Mesendoderm (in vitro differentiated cells): Measurements from ENCODE around the gene MAFF.

Experiments
- DNase-seq: peaks from one replicate; pipeline ENCODE4 v3.0.0; 2013
- H2AK5ac ChIP-seq: 2 replicates; pipeline ENCODE4 v1.6.1; 2013; ENCODE audit warnings: low read length, inconsistent platforms
- H2BK120ac ChIP-seq: 2 replicates; pipeline ENCODE4 v1.6.1; 2013; ENCODE audit warnings: low read depth, mild to moderate bottlenecking, low read length, moderate library complexity, mixed read lengths
- H2BK15ac ChIP-seq: replicated peaks from 2 replicates; pipeline ENCODE4 v1.6.1; 2013; ENCODE audit warnings: low read depth, mild to moderate bottlenecking, moderate library complexity
- H2BK5ac ChIP-seq: 2 replicates; pipeline ENCODE4 v1.6.1; 2013; ENCODE audit warnings: low read length, inconsistent platforms
- H3K18ac ChIP-seq: 2 replicates; pipeline ENCODE4 v1.6.1; 2013; ENCODE audit warnings: mild to moderate bottlenecking, low read length, mixed read lengths
- H3K23ac ChIP-seq: one replicate; pipeline ENCODE4 v1.6.1; 2013; ENCODE audit warnings: low read length
- H3K27ac ChIP-seq: 2 replicates; pipeline ENCODE4 v1.5.1; 2013; ENCODE audit warnings: low read depth, mild to moderate bottlenecking, inconsistent platforms, low read length, moderate library complexity
- H3K27me3 ChIP-seq: 2 replicates; pipeline ENCODE4 v1.6.1; 2013; ENCODE audit warnings: low read length, control low read depth, mild to moderate bottlenecking, inconsistent platforms; ENCODE audit not compliant: insufficient read depth, poor library complexity
- H3K36me3 ChIP-seq: 2 replicates; pipeline ENCODE4 v1.6.1; 2013; ENCODE audit warnings: low read length, inconsistent platforms; ENCODE audit not compliant: control insufficient read depth, insufficient read depth
- H3K4ac ChIP-seq: one replicate; pipeline ENCODE4 v1.6.1; 2013; ENCODE audit warnings: low read depth, mild to moderate bottlenecking, low read length, moderate library complexity
- H3K4me1 ChIP-seq: 2 replicates; pipeline ENCODE4 v1.6.1; 2013; ENCODE audit warnings: low read depth, low read length, inconsistent platforms; ENCODE audit not compliant: control insufficient read depth
- H3K4me2 ChIP-seq: 2 replicates; pipeline ENCODE4 v1.6.1; 2013; ENCODE audit warnings: low read length
- H3K4me3 ChIP-seq: 2 replicates; pipeline ENCODE4 v1.5.1; 2013; ENCODE audit warnings: mild to moderate bottlenecking, low read length
- H3K56ac ChIP-seq: one replicate; pipeline ENCODE4 v1.6.1; 2013; ENCODE audit warnings: low read length
- H3K79me1 ChIP-seq: 2 replicates; pipeline ENCODE4 v1.6.1; 2013; ENCODE audit warnings: low read length, inconsistent platforms
- H3K79me2 ChIP-seq: 2 replicates; pipeline ENCODE4 v1.6.1; 2013; ENCODE audit warnings: mild to moderate bottlenecking, low read length; ENCODE audit not compliant: control insufficient read depth, insufficient read depth
- H3K9ac ChIP-seq: 2 replicates; pipeline ENCODE4 v1.6.1; 2013; ENCODE audit warnings: low read length, inconsistent platforms
- H4K5ac ChIP-seq: one replicate; pipeline ENCODE4 v1.6.1; 2013; ENCODE audit warnings: low read length
- H4K8ac ChIP-seq: one replicate; pipeline ENCODE4 v1.6.1; 2013; ENCODE audit warnings: low read depth, mild to moderate bottlenecking, control low read depth, low read length, moderate library complexity
- WGBS: extraction: QIAGEN DNeasy Blood & Tissue Kit; methylation state at CpG from one replicate; pipeline ENCODE4 v1.1.7; 2013; ENCODE audit warnings: low lambda C conversion rate, missing lambda C conversion rate; ENCODE audit not compliant: insufficient coverage; ENCODE audit errors: extremely low coverage; 5-methylcytosine and 5-hydroxymethylcytosine counted together

Gene MAFF

DNA sequence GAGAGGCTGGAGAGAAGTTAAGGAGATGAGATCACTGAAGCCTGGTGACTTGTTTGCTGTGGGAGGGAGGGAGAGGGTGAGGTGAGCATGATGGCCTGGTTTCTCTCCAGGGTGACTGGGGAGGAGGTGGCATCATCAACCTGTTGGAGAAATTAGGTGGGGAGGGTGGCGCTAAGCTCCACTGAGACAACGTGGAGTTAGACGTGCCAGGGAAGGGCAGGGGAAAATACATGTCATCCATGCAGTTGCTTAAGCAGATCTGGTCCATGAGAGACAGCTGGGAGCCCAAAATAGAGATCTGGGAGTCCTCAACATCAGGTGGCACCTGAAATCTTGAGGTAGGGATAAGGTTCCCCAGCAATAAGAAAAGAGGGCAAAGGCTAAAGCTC lies 9.3 kb upstream of the MAFF start:
- no peak overlapping the region for H2BK120ac ChIP-seq
- no peak overlapping the region for H2AK5ac ChIP-seq
- DNase-seq: no peak
- no peak overlapping the region for H2BK5ac ChIP-seq
- H3K56ac ChIP-seq: no peak overlapping the region
- H2BK15ac ChIP-seq: no peak overlapping the region
- no peak overlapping the region for H3K27ac ChIP-seq
- no peak overlapping the region for H3K4ac ChIP-seq
- no peaks in the 10 kb centered on the region for H3K79me2 ChIP-seq
- H3K4me1 ChIP-seq: no peaks in the 10 kb centered on the region
- H3K9ac ChIP-seq: no peak overlapping the region
- H3K4me2 ChIP-seq: no peak overlapping the region
- no peak overlapping the region for H3K23ac ChIP-seq
- no peak overlapping the region for H4K8ac ChIP-seq
- H3K4me3 ChIP-seq: no peak overlapping the region
- H3K36me3 ChIP-seq: no peaks in the 10 kb centered on the region
- no peaks in the 10 kb centered on the region for H3K79me1 ChIP-seq
- no peak overlapping the region for H3K18ac ChIP-seq
- WGBS: no CpG with 5 or more reads among the region's 3 CpGs
- no peaks in the 10 kb centered on the region for H3K27me3 ChIP-seq
- no peak overlapping the region for H4K5ac ChIP-seq

GRCh38 chr22:38193580-38193979 lies 8.2 kb upstream of the MAFF start:
- no peak overlapping the region for H3K56ac ChIP-seq
- no peak overlapping the region for H3K27ac ChIP-seq
- H3K4ac ChIP-seq: no peak overlapping the region
- H4K8ac ChIP-seq: no peak overlapping the region
- no peak overlapping the region for H4K5ac ChIP-seq
- H3K9ac ChIP-seq: no peak overlapping the region
- H3K4me1 ChIP-seq: no peaks in the 10 kb centered on the region
- H2BK15ac ChIP-seq: no peak overlapping the region
- no peaks in the 10 kb centered on the region for H3K27me3 ChIP-seq
- H3K18ac ChIP-seq: no peak overlapping the region
- H3K4me2 ChIP-seq: no peak overlapping the region
- no peak overlapping the region for H2AK5ac ChIP-seq
- no peak overlapping the region for H2BK120ac ChIP-seq
- H3K23ac ChIP-seq: no peak overlapping the region
- no peaks in the 10 kb centered on the region for H3K79me2 ChIP-seq
- WGBS: no CpG with 5 or more reads among the region's 6 CpGs
- H3K36me3 ChIP-seq: no peaks in the 10 kb centered on the region
- no peak overlapping the region for H2BK5ac ChIP-seq
- no peak for DNase-seq
- no peaks in the 10 kb centered on the region for H3K79me1 ChIP-seq
- no peak overlapping the region for H3K4me3 ChIP-seq

DNA sequence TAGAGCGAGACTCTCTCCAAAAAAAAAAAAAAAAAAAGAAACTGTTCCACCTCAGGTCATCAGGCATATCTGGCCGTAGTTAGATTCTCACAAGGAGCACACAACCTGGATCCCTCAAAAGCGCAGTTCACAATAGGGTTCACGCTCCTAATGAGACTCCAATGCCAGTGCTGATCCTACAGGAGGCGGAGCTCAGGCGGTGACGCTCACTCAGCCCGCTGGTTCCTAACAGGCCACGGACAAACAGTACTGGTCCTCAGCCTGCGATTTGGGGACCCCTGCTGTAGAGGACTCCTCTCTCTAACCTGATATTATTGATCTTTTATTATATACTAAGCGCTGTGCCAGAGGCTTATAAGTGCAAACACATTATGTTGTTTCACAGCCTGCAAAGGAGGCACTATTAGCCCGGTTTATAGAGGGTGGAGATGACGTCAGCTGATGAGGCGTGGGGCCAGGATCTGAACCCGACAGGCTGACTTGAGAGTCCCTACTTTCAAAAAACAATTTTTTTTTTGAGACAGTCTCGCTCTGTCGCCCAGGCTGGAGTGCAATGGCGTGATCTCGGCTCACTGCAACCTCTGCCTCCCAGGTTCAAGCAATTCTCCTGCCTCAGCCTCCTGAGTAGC lies 4.9 kb upstream of the MAFF start:
- Histone ChIP-seq H3K4me1 (no peaks in the 10 kb centered on the region), H3K36me3 (no peaks in the 10 kb centered on the region), H3K79me2 (no peaks in the 10 kb centered on the region), H4K8ac (no peak overlapping the region), H3K56ac (no peak overlapping the region), H3K4ac (no peak overlapping the region), H2BK5ac (no peak overlapping the region), H2AK5ac (no peak overlapping the region), H3K18ac (no peak overlapping the region), H3K9ac (no peak overlapping the region), H3K79me1 (no peaks in the 10 kb centered on the region), H3K27ac (no peak overlapping the region), H2BK120ac (no peak overlapping the region), H3K4me2 (no peak overlapping the region), H3K23ac (no peak overlapping the region), H3K4me3 (no peak overlapping the region), H4K5ac (no peak overlapping the region), H2BK15ac (no peak overlapping the region), H3K27me3 (no peaks in the 10 kb centered on the region)
- no CpG with 5 or more reads among the region's 19 CpGs for WGBS
- DNase-seq: no peak

GRCh38 chr22:38199826-38200559 lies 1.8 kb upstream of the MAFF start:
- no peak overlapping the region for H3K23ac ChIP-seq
- H3K27ac ChIP-seq: no peak overlapping the region
- H3K18ac ChIP-seq: no peak overlapping the region
- no peak for DNase-seq
- H2BK120ac ChIP-seq: no peak overlapping the region
- no peaks in the 10 kb centered on the region for H3K79me2 ChIP-seq
- no peak overlapping the region for H2AK5ac ChIP-seq
- H2BK5ac ChIP-seq: no peak overlapping the region
- H4K5ac ChIP-seq: no peak overlapping the region
- WGBS: no CpG with 5 or more reads among the region's 10 CpGs
- peaks cover 4% of the 10 kb centered on the region for H3K4me1 ChIP-seq
- H3K9ac ChIP-seq: no peak overlapping the region
- H3K79me1 ChIP-seq: peaks cover 2% of the 10 kb centered on the region
- H4K8ac ChIP-seq: no peak overlapping the region
- H3K36me3 ChIP-seq: no peaks in the 10 kb centered on the region
- no peak overlapping the region for H3K4ac ChIP-seq
- H3K27me3 ChIP-seq: no peaks in the 10 kb centered on the region
- no peak overlapping the region for H3K56ac ChIP-seq
- H2BK15ac ChIP-seq: no peak overlapping the region
- H3K4me2 ChIP-seq: no peak overlapping the region
- H3K4me3 ChIP-seq: no peak overlapping the region

DNA sequence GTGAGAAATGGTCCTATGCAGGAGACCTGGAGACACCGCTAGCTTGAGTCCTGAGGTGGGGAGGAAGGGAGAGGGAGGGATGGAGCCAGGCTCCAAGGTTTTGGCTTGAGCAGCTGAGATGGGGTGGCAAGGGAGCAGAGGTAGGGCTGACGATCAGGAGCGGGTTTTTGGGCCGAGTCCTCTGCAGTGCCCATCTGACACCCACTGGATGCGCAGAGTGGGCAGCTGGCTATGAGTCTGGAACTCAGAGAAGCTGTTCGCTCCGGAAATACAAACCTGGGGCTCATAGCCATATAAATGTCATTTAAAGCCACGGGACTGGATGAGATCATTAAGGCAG lies 453 bp upstream of the MAFF start:
- Histone ChIP-seq H3K27me3 (no peaks in the 10 kb centered on the region), H3K79me2 (no peaks in the 10 kb centered on the region), H3K18ac (no peak overlapping the region), H2BK120ac (no peak overlapping the region), H3K23ac (no peak overlapping the region), H3K4ac (no peak overlapping the region), H2BK5ac (no peak overlapping the region), H3K79me1 (peaks cover 4% of the 10 kb centered on the region), H2AK5ac (no peak overlapping the region), H3K36me3 (no peaks in the 10 kb centered on the region), H4K5ac (peak overlapping the region; percentile 13), H2BK15ac (no peak overlapping the region), H3K4me1 (peaks cover 4% of the 10 kb centered on the region), H3K4me2 (peak overlapping the region; percentile 68), H3K4me3 (peak overlapping the region; percentile 58), H3K56ac (peak overlapping the region; percentile 73), H4K8ac (no peak overlapping the region), H3K9ac (peak overlapping the region; percentile 66), H3K27ac (no peak overlapping the region)
- no peak for DNase-seq
- no CpG with 5 or more reads among the region's 8 CpGs for WGBS
